Measurements from ENCODE around the gene UBE2Z. TPM values are rescaled to one million over a fixed set of nuclear protein-coding genes. Genes with fewer than 3 reads are reported as not detected.

Gene UBE2Z
- total and polyA plus RNA-seq, 9 of the 15 experiments (the other 6 are each of a cell fraction or from before 2014, with no cell fraction given): 11.8 to 89.0 (median 38.2) TPM

- no peak overlapping the region for H3K4me2 ChIP-seq (ENCODE audit: insufficient read depth, low read length)
- no peaks in the 10 kb centered on the region for H4K20me1 ChIP-seq (replicated peaks; ENCODE audit: control insufficient read depth, insufficient read depth, low read length)
- H3K9me1 ChIP-seq (ENCODE audit: control insufficient read depth, insufficient read depth, low read length): no peaks in the 10 kb centered on the region
- ChIA-PET CTCF (ENCODE audit: low intra/inter-chr PET ratio) (interaction anchor here (0.7 kb wide), 1 partner anchor 1069 kb away, joined by 3 read pairs; no protein-coding TSS in a partner anchor), POLR2A (interaction anchor here (0.8 kb wide), 1 partner anchor 57 kb away, joined by 3 read pairs; no protein-coding TSS in a partner anchor)
- H3K27me3 ChIP-seq (ENCODE audit: control insufficient read depth in 2 of 2, insufficient read depth in 2 of 2, low read length in 2 of 2): peaks cover 6 to 33% of the 10 kb centered on the region in 2 experiments; a peak in 3 of 5 replicates
- H3K9ac ChIP-seq (ENCODE audit: insufficient read depth in 1 of 2, low read depth in 2 of 2, low read length in 2 of 2): no peak overlapping the region
- WGBS (ENCODE audit: insufficient coverage, low coverage, missing lambda C conversion rate): 24% methylated on average over 1 of the region's 1 CpG
- no peaks in the 10 kb centered on the region for H3K79me2 ChIP-seq (ENCODE audit: control insufficient read depth, insufficient read depth, low read length)
- H2AFZ ChIP-seq (ENCODE audit: low read depth, low read length): no peak overlapping the region
- H3K4me1 ChIP-seq (replicated peaks in 1 of 2; ENCODE audit: control insufficient read depth in 2 of 2, insufficient read depth in 2 of 2, low read length in 2 of 2): peaks cover 5 to 7% of the 10 kb centered on the region in 2 experiments; a peak in 3 of 5 replicates
- in situ Hi-C loops (cut with MboI) (no loop called here), intact Hi-C loops (cut with micrococcal nuclease) (no loop called here)
- H3K27ac ChIP-seq (ENCODE audit: extremely low read depth, low read depth, low read length): no peak overlapping the region
- no peaks in the 10 kb centered on the region for H3K9me3 ChIP-seq (replicated peaks; ENCODE audit: control insufficient read depth, insufficient read depth, low read depth, low read length)
- no peak for TF ChIP-seq PPARD (CRISPR knock-in tag; IDR thresholded peaks at IDR 0.05)
- no peak for TF ChIP-seq E4F1 (CRISPR knock-in tag; IDR thresholded peaks at IDR 0.05; ENCODE audit: borderline replicate concordance)
- no peak for TF ChIP-seq MCM5 (IDR thresholded peaks at IDR 0.05; ENCODE audit: low read depth)
- TF ChIP-seq PKNOX1 (IDR thresholded peaks at IDR 0.05): no peak
- no peak for TF ChIP-seq SRSF7 (optimal IDR thresholded peaks at IDR 0.05; ENCODE audit: low read depth, low read length)
- TF ChIP-seq ERF (CRISPR knock-in tag; IDR thresholded peaks at IDR 0.05): no peak
- TF ChIP-seq LEF1 (IDR thresholded peaks at IDR 0.05): no peak
- no peak for TF ChIP-seq ZNF3 (CRISPR knock-in tag; IDR thresholded peaks at IDR 0.05)
- no peaks in the 10 kb centered on the region for H3K36me3 ChIP-seq (ENCODE audit: control insufficient read depth, insufficient read depth, low read length)
- no TSS peak for BruUV-seq (replicated peaks)
- ATAC-seq (no peak), DNase-seq (ENCODE audit: extremely low read depth in 1 of 4, low spot score in 3 of 4) (no peak), FAIRE-seq (no peak)
- no peak overlapping the region for H3K4me3 ChIP-seq
Measured at GRCh38 chr17:48873209-48873608, 35.0 kb upstream of the UBE2Z start.
